ENCODE measurements around the gene GLP2R. TPM values are rescaled to one million over a fixed set of nuclear protein-coding genes. Genes with fewer than 3 reads are reported as not detected.

The GLP2R gene
- total and polyA plus RNA-seq, 8 donors, result 0.93 to 2.6 (median 2.2) TPM

DNA sequence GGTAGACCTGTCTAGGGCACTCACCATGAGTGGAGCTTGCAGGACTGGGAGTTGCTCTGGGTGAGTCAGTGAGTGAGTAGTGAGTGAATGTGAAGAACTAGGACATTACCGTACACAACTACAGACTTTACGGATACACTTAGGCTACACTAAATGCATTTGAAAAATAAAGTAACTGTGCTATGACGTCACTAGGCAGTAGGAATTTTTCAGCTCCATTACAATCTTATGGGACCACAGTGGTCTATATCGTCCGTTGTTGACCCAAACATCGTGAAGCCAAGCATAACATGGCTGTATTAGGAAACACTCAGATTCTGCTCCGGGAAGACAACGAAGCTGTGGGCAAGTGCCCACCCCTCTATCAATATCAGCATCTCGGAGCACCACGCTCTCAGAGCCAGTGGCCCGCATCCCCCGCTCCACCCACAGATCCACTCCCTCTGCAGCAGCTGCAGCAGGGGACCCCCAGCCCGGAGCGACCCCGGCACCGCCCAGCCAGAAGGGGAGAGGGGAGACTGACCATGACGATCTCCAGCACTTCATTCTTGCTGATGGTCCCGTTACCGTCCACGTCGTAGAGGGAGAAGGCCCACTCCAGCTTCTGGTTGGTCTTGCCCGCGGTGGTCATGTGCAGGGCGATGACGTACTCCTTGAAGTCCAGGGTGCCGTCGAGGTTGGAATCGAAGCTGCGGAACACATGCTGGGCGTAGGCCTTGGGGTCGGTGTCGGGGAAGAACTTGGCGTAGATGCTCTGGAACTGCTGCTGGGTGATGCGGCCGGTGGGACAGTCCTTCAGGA, 78.8 kb downstream of the GLP2R start:
- TF ChIP-seq CTCF (IDR thresholded peaks at IDR 0.05), result no peak
- Histone ChIP-seq H3K4me3 (no peak overlapping the region), H3K36me3 (no peaks in the 10 kb centered on the region), H3K4me1 (peaks cover 0 to 4% of the 10 kb centered on the region in 2 donors), H3K27ac (no peak overlapping the region), H3K27me3 (peaks cover 0 to 29% of the 10 kb centered on the region in 2 donors), H3K9me3 (no peaks in the 10 kb centered on the region)
- DNase-seq, result no peak
- ATAC-seq, result no peak
- intact Hi-C loops (cut with DNase I), result no loop called here

DNA sequence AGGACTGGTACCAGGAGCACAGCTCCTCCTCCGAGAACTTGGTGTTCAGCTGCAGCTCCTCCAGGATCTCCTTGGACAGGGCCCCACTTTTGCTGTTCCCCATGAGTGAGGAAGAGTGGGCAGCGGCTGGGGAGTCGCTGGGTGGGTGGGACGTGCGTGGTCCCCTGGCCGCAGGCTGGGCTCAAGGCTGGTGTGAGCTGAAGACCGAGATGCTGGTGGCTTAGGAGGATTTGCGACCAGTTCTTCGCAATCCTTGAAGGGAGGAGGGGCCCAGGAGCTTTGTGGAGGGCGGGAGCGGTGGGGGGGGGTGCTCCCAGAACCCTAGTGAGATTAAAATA, 79.3 kb downstream of the GLP2R start, which contains the start of gene RCVRN:
Gene RCVRN (minus strand): TSS at position 194 of the 338 bp plus-strand sequence. CDS start 91 bp downstream, at position 103.
- Histone ChIP-seq H3K4me3 (no peak within 1 kb of the TSS), H3K36me3 (no peaks in the 10 kb centered on the region), H3K9me3 (no peaks in the 10 kb centered on the region), H3K4me1 (peaks cover 0 to 4% of the 10 kb centered on the region in 2 donors), H3K27ac (no peak within 1 kb of the TSS), H3K27me3 (peaks cover 0 to 31% of the 10 kb centered on the region in 2 donors)
- ATAC-seq (no peak), DNase-seq (no peak)
- intact Hi-C loops (cut with DNase I), result no loop called here
- TF ChIP-seq CTCF (IDR thresholded peaks at IDR 0.05), result no peak

- no peaks in the 10 kb centered on the region for H3K9me3 ChIP-seq
- intact Hi-C loops (cut with DNase I), result no loop called here
- ATAC-seq (peak; percentile 57), DNase-seq (no peak)
- no peak overlapping the region for H3K27ac ChIP-seq
- peaks cover 0 to 33% of the 10 kb centered on the region in 2 donors for H3K27me3 ChIP-seq
- H3K4me3 ChIP-seq, result no peak overlapping the region
- no peaks in the 10 kb centered on the region for H3K4me1 ChIP-seq
- no peaks in the 10 kb centered on the region for H3K36me3 ChIP-seq
- peak; percentile 26 to 59 for TF ChIP-seq CTCF (IDR thresholded peaks at IDR 0.05)
Measured at GRCh38 chr17:9905902-9906301, 80.2 kb downstream of the GLP2R start.

- H3K36me3 ChIP-seq, result no peaks in the 10 kb centered on the region
- intact Hi-C loops (cut with DNase I), result no loop called here
- no peak for TF ChIP-seq CTCF (IDR thresholded peaks at IDR 0.05)
- DNase-seq, result no peak
- H3K9me3 ChIP-seq, result no peaks in the 10 kb centered on the region
- H3K4me1 ChIP-seq, result no peaks in the 10 kb centered on the region
- H3K27ac ChIP-seq, result no peak overlapping the region
- no peak for ATAC-seq
- H3K27me3 ChIP-seq, result peaks cover 0 to 33% of the 10 kb centered on the region in 2 donors
- H3K4me3 ChIP-seq, result no peak overlapping the region
Measured at GRCh38 chr17:9906616-9907015, 80.9 kb downstream of the GLP2R start.

- no peaks in the 10 kb centered on the region for H3K36me3 ChIP-seq
- H3K4me3 ChIP-seq, result no peak overlapping the region
- no peak for ATAC-seq
- H3K27ac ChIP-seq, result no peak overlapping the region
- H3K9me3 ChIP-seq, result no peaks in the 10 kb centered on the region
- TF ChIP-seq CTCF (IDR thresholded peaks at IDR 0.05), result no peak
- intact Hi-C loops (cut with DNase I), result no loop called here
- no peaks in the 10 kb centered on the region for H3K4me1 ChIP-seq
- no peak for DNase-seq
- peaks cover 0 to 33% of the 10 kb centered on the region in 2 donors for H3K27me3 ChIP-seq
Measured at GRCh38 chr17:9907131-9907530, 81.4 kb downstream of the GLP2R start.
